ENCODE data around the gene CD99. TPM values are rescaled to one million over a fixed set of nuclear protein-coding genes. Genes with fewer than 3 reads are reported as not detected.

Gene CD99
- total RNA-seq, 1 experiment from 2014 or later: 92.1 TPM

- no peak overlapping the region for H3K4me3 Mint-ChIP-seq
- Histone ChIP-seq H3K56ac (ENCODE audit: insufficient read length, low read depth, low read length) (no peak overlapping the region), H3K4me1 (ENCODE audit: insufficient read depth, low read length) (no peaks in the 10 kb centered on the region), H4K5ac (ENCODE audit: insufficient read length, low read depth, low read length) (no peak overlapping the region), H3K79me1 (ENCODE audit: insufficient read depth, low read depth, low read length, poor library complexity, severe bottlenecking) (no peaks in the 10 kb centered on the region), H3K4me2 (ENCODE audit: insufficient read depth, insufficient read length, low read length) (no peak overlapping the region), H3K27ac (ENCODE audit: insufficient read length, low read depth, low read length) (no peak overlapping the region), H2BK12ac (ENCODE audit: insufficient read length, low read depth, low read length) (no peak overlapping the region), H2AFZ (ENCODE audit: low read length) (no peak overlapping the region), H4K8ac (replicated peaks; ENCODE audit: insufficient read length, low read depth, low read length) (no peak overlapping the region), H4K91ac (ENCODE audit: insufficient read length, low read depth, low read length) (no peak overlapping the region), H3K9ac (ENCODE audit: extremely low read depth, insufficient read length, low read length) (no peak overlapping the region), H2BK5ac (ENCODE audit: insufficient read length, low read length) (no peak overlapping the region), H3K23me2 (ENCODE audit: insufficient read length, low read depth, low read length, poor library complexity, severe bottlenecking) (no peaks in the 10 kb centered on the region), H2AK5ac (ENCODE audit: insufficient read length, low read length) (no peak overlapping the region), H3K9me3 (ENCODE audit: control insufficient read depth, low read depth, low read length) (no peaks in the 10 kb centered on the region), H3K14ac (ENCODE audit: insufficient read depth, low read length) (no peak overlapping the region), H3K79me2 (ENCODE audit: insufficient read depth, low read length) (no peaks in the 10 kb centered on the region), H4K20me1 (ENCODE audit: control insufficient read depth, insufficient read depth, insufficient read length) (no peaks in the 10 kb centered on the region), H3K18ac (ENCODE audit: insufficient read length, low read depth, low read length) (no peak overlapping the region), H3K27me3 (ENCODE audit: insufficient read depth, low read length) (no peaks in the 10 kb centered on the region), H3K23ac (ENCODE audit: insufficient read length, low read depth, low read length) (no peak overlapping the region), H3K4ac (ENCODE audit: low read depth, low read length) (no peak overlapping the region; the same call in 1 of the 2 replicates), H3T11ph (ENCODE audit: low read length) (no peak overlapping the region), H2BK15ac (ENCODE audit: low read depth, low read length) (no peak overlapping the region), H2BK20ac (ENCODE audit: low read depth, low read length, poor library complexity, severe bottlenecking) (no peak overlapping the region), H2BK120ac (ENCODE audit: low read depth, low read length, poor library complexity, severe bottlenecking) (no peak overlapping the region)
- no peak for DNase-seq
- H3K27ac Mint-ChIP-seq: no peak overlapping the region; a peak in 1 of 7 replicates
- H3K4me1 Mint-ChIP-seq: no peaks in the 10 kb centered on the region
- TF ChIP-seq, protein P1, sequence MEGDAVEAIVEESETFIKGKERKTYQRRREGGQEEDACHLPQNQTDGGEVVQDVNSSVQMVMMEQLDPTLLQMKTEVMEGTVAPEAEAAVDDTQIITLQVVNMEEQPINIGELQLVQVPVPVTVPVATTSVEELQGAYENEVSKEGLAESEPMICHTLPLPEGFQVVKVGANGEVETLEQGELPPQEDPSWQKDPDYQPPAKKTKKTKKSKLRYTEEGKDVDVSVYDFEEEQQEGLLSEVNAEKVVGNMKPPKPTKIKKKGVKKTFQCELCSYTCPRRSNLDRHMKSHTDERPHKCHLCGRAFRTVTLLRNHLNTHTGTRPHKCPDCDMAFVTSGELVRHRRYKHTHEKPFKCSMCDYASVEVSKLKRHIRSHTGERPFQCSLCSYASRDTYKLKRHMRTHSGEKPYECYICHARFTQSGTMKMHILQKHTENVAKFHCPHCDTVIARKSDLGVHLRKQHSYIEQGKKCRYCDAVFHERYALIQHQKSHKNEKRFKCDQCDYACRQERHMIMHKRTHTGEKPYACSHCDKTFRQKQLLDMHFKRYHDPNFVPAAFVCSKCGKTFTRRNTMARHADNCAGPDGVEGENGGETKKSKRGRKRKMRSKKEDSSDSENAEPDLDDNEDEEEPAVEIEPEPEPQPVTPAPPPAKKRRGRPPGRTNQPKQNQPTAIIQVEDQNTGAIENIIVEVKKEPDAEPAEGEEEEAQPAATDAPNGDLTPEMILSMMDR (conservative IDR thresholded peaks at IDR 0.05): no peak
- peaks cover 4 to 5% of the 10 kb centered on the region in 2 experiments; a peak in 4 of 5 replicates for H3K9me3 Mint-ChIP-seq
- H3K27me3 Mint-ChIP-seq (ENCODE audit: low read depth): no peaks in the 10 kb centered on the region
- peaks cover 38 to 51% (median 38%) of the 10 kb centered on the region in 3 experiments; a peak in 6 of 7 replicates for H3K36me3 Mint-ChIP-seq (ENCODE audit: insufficient read depth in 1 of 3, low read depth in 3 of 3)
Observed at GRCh38 chrX:2732649-2733048, 41.6 kb downstream of the CD99 start.
